ENCODE measurements around the gene NCAPG2. TPM values are rescaled to one million over a fixed set of nuclear protein-coding genes. Genes with fewer than 3 reads are reported as not detected.

The NCAPG2 gene
- total and polyA plus RNA-seq, 2 donors, result 6.4 to 24.3 TPM

GRCh38 chr7:158581440-158582088 lies 123.0 kb downstream of the NCAPG2 start:
- Histone ChIP-seq H3K36me3 (ENCODE audit: insufficient read depth) (no peaks in the 10 kb centered on the region), H3K4me3 (ENCODE audit: low read depth, low read length) (no peak overlapping the region), H3K27ac (ENCODE audit: low read depth) (no peak overlapping the region), H3K4me1 (ENCODE audit: insufficient read depth) (peaks cover 4% of the 10 kb centered on the region)
- no peak for DNase-seq (ENCODE audit: extremely low spot score)
- WGBS, result 70% methylated on average over 7 of the region's 7 CpGs

Small RNA genes within 50 kb of the gene (small RNA-seq; reads per million reads assigned to genes)
- not detected for gene MIR5707
- not detected for gene THAP5P1

Other genes starting within 250 kb of the NCAPG2 start
- gene PTPRN2, start 117.0 kb downstream of the NCAPG2 start, total RNA-seq, result 2.8 TPM
- 4.4 TPM for gene PTPRN2, start 117.0 kb downstream of the NCAPG2 start, polyA plus RNA-seq
- 106 TPM for gene ESYT2, start 124.7 kb upstream of the NCAPG2 start, total RNA-seq
- gene ESYT2, start 124.7 kb upstream of the NCAPG2 start, polyA plus RNA-seq, result 61.5 TPM
- gene DYNC2I1, start 151.8 kb upstream of the NCAPG2 start, total RNA-seq, result 17.3 TPM
- gene DYNC2I1, start 151.8 kb upstream of the NCAPG2 start, polyA plus RNA-seq, result 13.4 TPM